HCT116 (cell line): Measurements from ENCODE around the gene GNG7.

Experiments
- CTCF ChIP-seq, 3 experiments: fragments of 200-600 bp in 1 of 3; sonication (generic) in 1 of 3; IDR thresholded peaks in 2 of 3; conservative IDR thresholded peaks in 1 of 3; 2 replicates each; pipeline ENCODE4 v1.5.1; 2012 to 2017; ENCODE audit warnings: low read depth in 2 of 3, low read length in 2 of 3, antibody characterized with exemption in 1 of 3, borderline replicate concordance in 1 of 3, control low read depth in 1 of 3, mild to moderate bottlenecking in 1 of 3, mixed read lengths in 1 of 3, mixed run types in 1 of 3, moderate library complexity in 1 of 3; ENCODE audit not compliant: insufficient read depth in 1 of 3
- EZH2 ChIP-seq: fragments of 200-600 bp; sonication (generic); IDR thresholded peaks from 2 replicates; pipeline ENCODE4 v1.6.1; 2017; ENCODE audit warnings: antibody characterized with exemption, mixed run types
- JUND ChIP-seq: IDR thresholded peaks from 2 replicates; pipeline ENCODE4 v1.6.1; 2012
- TF ChIP-seq, protein P1 (sequence below): IDR thresholded peaks from 2 replicates; pipeline ENCODE4 v1.6.1; 2012; ENCODE audit warnings: low read depth
- TF ChIP-seq, protein P2 (sequence below): IDR thresholded peaks from 2 replicates; pipeline ENCODE4 v1.6.1; 2012

- TF ChIP-seq EZH2 (no peak), CTCF (IDR thresholded peaks at IDR 0.05 in 2 of 3, conservative IDR thresholded peaks at IDR 0.05 in 1 of 3; ENCODE audit: borderline replicate concordance in 1 of 3, insufficient read depth in 1 of 3, low read depth in 2 of 3, low read length in 2 of 3) (no peak), JUND (no peak)
- TF ChIP-seq, protein P1, sequence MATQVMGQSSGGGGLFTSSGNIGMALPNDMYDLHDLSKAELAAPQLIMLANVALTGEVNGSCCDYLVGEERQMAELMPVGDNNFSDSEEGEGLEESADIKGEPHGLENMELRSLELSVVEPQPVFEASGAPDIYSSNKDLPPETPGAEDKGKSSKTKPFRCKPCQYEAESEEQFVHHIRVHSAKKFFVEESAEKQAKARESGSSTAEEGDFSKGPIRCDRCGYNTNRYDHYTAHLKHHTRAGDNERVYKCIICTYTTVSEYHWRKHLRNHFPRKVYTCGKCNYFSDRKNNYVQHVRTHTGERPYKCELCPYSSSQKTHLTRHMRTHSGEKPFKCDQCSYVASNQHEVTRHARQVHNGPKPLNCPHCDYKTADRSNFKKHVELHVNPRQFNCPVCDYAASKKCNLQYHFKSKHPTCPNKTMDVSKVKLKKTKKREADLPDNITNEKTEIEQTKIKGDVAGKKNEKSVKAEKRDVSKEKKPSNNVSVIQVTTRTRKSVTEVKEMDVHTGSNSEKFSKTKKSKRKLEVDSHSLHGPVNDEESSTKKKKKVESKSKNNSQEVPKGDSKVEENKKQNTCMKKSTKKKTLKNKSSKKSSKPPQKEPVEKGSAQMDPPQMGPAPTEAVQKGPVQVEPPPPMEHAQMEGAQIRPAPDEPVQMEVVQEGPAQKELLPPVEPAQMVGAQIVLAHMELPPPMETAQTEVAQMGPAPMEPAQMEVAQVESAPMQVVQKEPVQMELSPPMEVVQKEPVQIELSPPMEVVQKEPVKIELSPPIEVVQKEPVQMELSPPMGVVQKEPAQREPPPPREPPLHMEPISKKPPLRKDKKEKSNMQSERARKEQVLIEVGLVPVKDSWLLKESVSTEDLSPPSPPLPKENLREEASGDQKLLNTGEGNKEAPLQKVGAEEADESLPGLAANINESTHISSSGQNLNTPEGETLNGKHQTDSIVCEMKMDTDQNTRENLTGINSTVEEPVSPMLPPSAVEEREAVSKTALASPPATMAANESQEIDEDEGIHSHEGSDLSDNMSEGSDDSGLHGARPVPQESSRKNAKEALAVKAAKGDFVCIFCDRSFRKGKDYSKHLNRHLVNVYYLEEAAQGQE: no peak
- TF ChIP-seq, protein P2, sequence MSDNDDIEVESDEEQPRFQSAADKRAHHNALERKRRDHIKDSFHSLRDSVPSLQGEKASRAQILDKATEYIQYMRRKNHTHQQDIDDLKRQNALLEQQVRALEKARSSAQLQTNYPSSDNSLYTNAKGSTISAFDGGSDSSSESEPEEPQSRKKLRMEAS: no peak
These were observed 25.1 kb upstream of the GNG7 start for GRCh38 chr19:2727640-2727944.
